CD4-positive, CD25-positive, alpha-beta regulatory T cell (primary cell): ENCODE results near the gene PRR22. TPM values are rescaled to one million over a fixed set of nuclear protein-coding genes. Genes with fewer than 3 reads are reported as not detected.

Source experiments
- ATAC-seq, 2 donors: fragments of 150-1000 bp; cut with Tn5 transposase; one replicate each; pipeline ENCODE4 v1.10.0; 2021; ENCODE audit warnings: low read depth in 2 of 2, moderate number of reproducible peaks in 2 of 2, moderate library complexity in 1 of 2
- DNase-seq, 3 donors: peaks; one replicate each; pipeline versions ENCODE4 v3.0.0 to v3.0.0-alpha.2; 2012 to 2022; ENCODE audit warnings: mixed read lengths in 1 of 3
- H3K27ac ChIP-seq: one replicate; pipeline ENCODE4 v1.7.0; 2013; ENCODE audit warnings: mild to moderate bottlenecking, low read length; ENCODE audit not compliant: insufficient read depth, poor library complexity, severe bottlenecking
- H3K27me3 ChIP-seq: one replicate; pipeline ENCODE4 v1.7.0; 2013; ENCODE audit warnings: low read length; ENCODE audit not compliant: control insufficient read depth, insufficient read depth
- H3K36me3 ChIP-seq: one replicate; pipeline ENCODE4 v1.7.0; 2013; ENCODE audit warnings: mild to moderate bottlenecking, low read length, moderate library complexity; ENCODE audit not compliant: control insufficient read depth, insufficient read depth
- H3K4me1 ChIP-seq: 2 replicates; pipeline ENCODE4 v1.7.0; 2013; ENCODE audit warnings: mild to moderate bottlenecking, low read length; ENCODE audit not compliant: insufficient read depth, control insufficient read depth, poor library complexity, severe bottlenecking
- H3K4me3 ChIP-seq: one replicate; pipeline ENCODE4 v1.7.0; 2013; ENCODE audit warnings: low read depth, mild to moderate bottlenecking, low read length, moderate library complexity
- H3K9me3 ChIP-seq, 2 experiments: 1 replicate in 1 of 2; 2 replicates in 1 of 2; pipeline ENCODE4 v1.7.0; 2013; ENCODE audit warnings: low read length in 2 of 2, mild to moderate bottlenecking in 1 of 2, moderate library complexity in 1 of 2; ENCODE audit not compliant: control insufficient read depth in 2 of 2
- H3K27ac Mint-ChIP-seq, 3 donors: one replicate each; pipeline ENCODE4 v1.8.0; 2020 to 2022; ENCODE audit warnings: mild to moderate bottlenecking in 3 of 3, mixed read lengths in 3 of 3, moderate library complexity in 2 of 3
- H3K27me3 Mint-ChIP-seq: one replicate; pipeline ENCODE4 v1.8.0; 2022; ENCODE audit warnings: mild to moderate bottlenecking, mixed read lengths
- H3K36me3 Mint-ChIP-seq: one replicate; pipeline ENCODE4 v1.8.0; 2020; ENCODE audit warnings: mixed read lengths
- H3K4me1 Mint-ChIP-seq, 4 donors: one replicate each; pipeline ENCODE4 v1.8.0; 2020 to 2022; ENCODE audit warnings: mixed read lengths in 4 of 4, mild to moderate bottlenecking in 1 of 4
- H3K4me3 Mint-ChIP-seq, 4 donors: one replicate each; pipeline ENCODE4 v1.8.0; 2020 to 2022; ENCODE audit warnings: mild to moderate bottlenecking in 4 of 4, mixed read lengths in 4 of 4, moderate library complexity in 3 of 4
- H3K9me3 Mint-ChIP-seq, 7 donors: one replicate each; pipeline ENCODE4 v1.8.0; 2020 to 2022; ENCODE audit warnings: mixed read lengths in 7 of 7, mild to moderate bottlenecking in 3 of 7, moderate library complexity in 2 of 7
- polyA plus RNA-seq, 4 donors: library from polyadenylated mRNA; unstranded; fragments of 300-500 nt; fragmentation: Illumina TruSeq; gene quantifications; one replicate each; pipeline ENCODE4 v1.2.3, GENCODE V29; 2021
- total RNA-seq: library from RNA; stranded (reverse); gene quantifications from one replicate; pipeline ENCODE4 v1.2.3, GENCODE V29; 2022

Gene PRR22
- total and polyA plus RNA-seq, 5 donors from 2014 or later: 3.5 TPM; not detected in 4

DNA sequence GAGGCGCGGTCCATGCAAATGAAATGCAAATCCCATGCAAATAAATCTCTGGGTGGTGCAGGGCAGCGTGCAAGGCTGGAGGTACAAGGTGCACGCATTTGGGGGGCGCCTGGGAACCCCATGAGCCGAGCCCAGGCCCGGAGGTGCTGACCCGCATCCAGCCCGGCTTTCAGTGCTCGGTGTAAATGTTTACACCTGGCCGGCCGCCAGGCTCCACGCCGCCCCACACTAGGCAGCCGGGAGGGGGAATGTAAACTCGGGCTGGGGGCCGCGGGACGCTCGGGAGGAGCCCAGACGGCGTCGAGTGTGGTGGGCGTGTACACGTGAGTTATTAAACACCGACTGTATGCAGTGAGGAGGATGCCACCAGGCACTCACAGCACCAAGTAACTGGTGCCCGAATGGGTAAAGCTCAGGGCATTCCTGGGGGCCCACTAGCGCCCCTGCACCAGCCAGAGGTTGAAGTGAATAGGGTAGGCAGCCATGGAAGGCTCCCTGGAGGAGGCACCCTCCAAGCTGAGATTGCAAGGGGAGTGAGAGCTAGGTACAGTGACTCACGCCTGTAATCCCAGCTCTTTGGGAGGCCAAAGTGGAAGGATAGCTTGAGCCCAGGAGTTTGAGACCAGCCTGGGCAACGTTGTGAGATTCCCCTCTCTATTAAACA, 37.8 kb upstream of the PRR22 start:
- H3K27ac Mint-ChIP-seq: no peak overlapping the region
- Histone ChIP-seq H3K4me1 (no peaks in the 10 kb centered on the region), H3K27ac (no peak overlapping the region), H3K4me3 (no peak overlapping the region), H3K9me3 (no peaks in the 10 kb centered on the region), H3K27me3 (no peaks in the 10 kb centered on the region), H3K36me3 (no peaks in the 10 kb centered on the region)
- H3K27me3 Mint-ChIP-seq: peaks cover 4% of the 10 kb centered on the region
- H3K36me3 Mint-ChIP-seq: no peaks in the 10 kb centered on the region
- DNase-seq (no peak), ATAC-seq (no peak)
- peaks cover 0 to 9% (median 3%) of the 10 kb centered on the region in 4 donors for H3K4me1 Mint-ChIP-seq
- H3K9me3 Mint-ChIP-seq: peaks cover 0 to 5% (median 2%) of the 10 kb centered on the region in 7 donors
- H3K4me3 Mint-ChIP-seq: peak overlapping the region in 1 of 4 donors; percentile 44

DNA sequence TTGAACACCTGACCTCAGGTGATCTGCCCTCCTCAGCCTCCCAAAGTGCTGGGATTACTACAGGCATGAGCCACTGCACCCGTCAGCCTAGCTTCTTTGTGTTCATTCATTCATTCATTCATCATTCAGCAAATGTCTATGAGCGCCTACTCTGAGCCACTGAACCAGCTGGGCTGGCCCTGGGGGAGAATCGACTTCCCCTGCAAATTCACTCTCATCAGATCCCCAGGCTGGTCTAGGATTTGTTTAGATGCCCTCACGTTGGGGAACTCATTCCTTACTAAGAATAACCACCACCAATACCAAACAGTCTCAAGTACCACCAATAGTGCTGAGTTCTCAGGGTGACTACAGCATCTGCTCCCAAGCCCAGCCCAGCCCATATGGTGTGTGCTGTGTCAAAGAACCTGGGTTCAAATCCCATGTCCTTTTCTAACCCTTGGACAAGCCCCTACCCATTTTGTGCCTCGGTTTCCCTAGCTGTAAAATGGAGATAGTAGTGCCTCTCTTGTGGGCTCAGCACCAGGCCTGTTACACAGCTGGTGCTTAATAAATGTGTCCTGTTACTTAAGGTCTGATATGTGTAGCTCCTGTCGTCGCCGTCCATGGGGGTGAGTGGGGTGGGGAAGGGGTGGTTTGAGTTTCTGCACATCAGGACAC, 37.1 kb upstream of the PRR22 start:
- Histone ChIP-seq H3K4me3 (no peak overlapping the region), H3K27me3 (no peaks in the 10 kb centered on the region), H3K27ac (no peak overlapping the region), H3K9me3 (no peaks in the 10 kb centered on the region), H3K4me1 (no peaks in the 10 kb centered on the region), H3K36me3 (no peaks in the 10 kb centered on the region)
- peaks cover 4% of the 10 kb centered on the region for H3K27me3 Mint-ChIP-seq
- no peak for DNase-seq
- no peak for ATAC-seq
- H3K4me1 Mint-ChIP-seq: peaks cover 0 to 2% (median 0%) of the 10 kb centered on the region in 4 donors
- no peaks in the 10 kb centered on the region for H3K36me3 Mint-ChIP-seq
- H3K4me3 Mint-ChIP-seq: no peak overlapping the region
- no peak overlapping the region for H3K27ac Mint-ChIP-seq
- H3K9me3 Mint-ChIP-seq: peaks cover 0 to 5% (median 0%) of the 10 kb centered on the region in 7 donors

DNA sequence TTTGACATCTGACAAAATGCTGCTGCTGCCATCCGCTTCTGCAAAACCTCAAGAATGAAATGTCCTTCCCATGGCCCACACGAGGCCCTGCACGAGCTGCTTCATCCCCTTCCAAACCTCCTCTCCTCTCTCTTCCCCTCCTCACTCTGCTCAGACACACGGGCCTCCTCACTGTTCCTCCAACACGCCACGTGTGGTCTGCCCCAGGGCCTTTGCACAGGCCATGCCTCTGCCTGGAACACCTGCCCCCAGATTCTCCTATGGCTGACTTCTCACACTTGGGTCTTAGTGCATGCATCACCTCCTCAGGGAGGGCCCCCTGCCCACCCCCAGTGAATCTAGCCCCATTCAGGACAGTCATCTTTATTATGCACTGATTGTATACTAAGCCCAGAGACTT, 36.2 kb upstream of the PRR22 start:
- Mint-ChIP-seq H3K4me3 (no peak overlapping the region), H3K36me3 (no peaks in the 10 kb centered on the region), H3K4me1 (no peaks in the 10 kb centered on the region), H3K27ac (peak overlapping the region in 1 of 3 donors; percentile 65), H3K9me3 (peaks cover 0 to 5% (median 0%) of the 10 kb centered on the region in 7 donors), H3K27me3 (peaks cover 8% of the 10 kb centered on the region)
- no peak for ATAC-seq
- H3K4me1 ChIP-seq: no peaks in the 10 kb centered on the region
- no peak overlapping the region for H3K27ac ChIP-seq
- H3K36me3 ChIP-seq: no peaks in the 10 kb centered on the region
- no peak overlapping the region for H3K4me3 ChIP-seq
- no peaks in the 10 kb centered on the region for H3K9me3 ChIP-seq
- no peaks in the 10 kb centered on the region for H3K27me3 ChIP-seq
- DNase-seq: no peak

DNA sequence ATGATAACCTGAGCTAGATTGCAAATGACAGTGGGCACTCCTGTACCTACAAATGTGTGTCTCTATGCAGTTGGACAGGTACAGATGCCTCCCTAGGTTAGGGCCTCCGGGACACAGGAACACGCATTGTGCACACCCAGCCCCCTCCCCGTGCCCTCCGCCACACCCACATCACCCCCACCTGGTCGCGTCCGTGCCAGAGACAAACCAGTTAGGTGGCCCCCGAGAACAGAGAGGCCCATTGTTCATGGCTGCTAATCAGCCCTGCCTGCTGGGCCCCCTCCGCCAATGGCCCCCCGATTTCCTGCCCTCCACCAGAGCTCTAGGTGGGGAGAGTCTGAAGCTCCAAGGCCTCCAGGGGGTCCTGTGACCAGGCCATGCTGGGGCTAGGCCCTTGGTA, 34.0 kb upstream of the PRR22 start:
- no peak overlapping the region for H3K4me3 Mint-ChIP-seq

DNA sequence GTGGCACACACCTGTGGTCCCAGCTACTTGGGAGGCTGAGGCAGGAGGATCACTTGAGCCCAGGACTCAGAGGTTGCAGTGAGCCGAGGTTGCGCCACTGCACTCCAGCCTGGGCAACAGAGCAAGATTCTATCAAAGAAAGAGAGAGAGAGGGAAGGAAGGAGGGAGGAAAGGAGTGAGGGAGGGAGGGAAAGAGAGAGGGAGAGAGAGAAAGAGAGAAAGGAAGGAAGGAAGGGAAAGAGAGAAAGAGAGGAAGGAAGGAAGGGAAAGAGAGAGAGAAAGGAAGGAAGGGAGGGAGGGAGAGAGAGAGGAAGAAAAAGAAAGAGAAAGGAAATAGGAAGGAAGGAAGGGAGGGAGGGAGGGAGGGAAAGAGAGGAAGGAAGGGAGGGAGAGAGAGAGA, 32.7 kb upstream of the PRR22 start:
- no peak overlapping the region for H3K27ac ChIP-seq
- H3K27ac Mint-ChIP-seq: no peak overlapping the region
- peaks cover 8% of the 10 kb centered on the region for H3K27me3 Mint-ChIP-seq
- H3K4me3 Mint-ChIP-seq: no peak overlapping the region
- H3K9me3 Mint-ChIP-seq: peaks cover 0 to 2% (median 0%) of the 10 kb centered on the region in 7 donors
- H3K36me3 Mint-ChIP-seq: no peaks in the 10 kb centered on the region
- DNase-seq: no peak
- no peaks in the 10 kb centered on the region for H3K4me1 ChIP-seq
- no peaks in the 10 kb centered on the region for H3K36me3 ChIP-seq
- H3K27me3 ChIP-seq: no peaks in the 10 kb centered on the region
- no peak overlapping the region for H3K4me3 ChIP-seq
- no peaks in the 10 kb centered on the region for H3K9me3 ChIP-seq
- H3K4me1 Mint-ChIP-seq: no peaks in the 10 kb centered on the region
- ATAC-seq: no peak

More for the DNA sequence above, 34.0 kb upstream of the PRR22 start:
- Mint-ChIP-seq H3K9me3 (peaks cover 0 to 4% (median 0%) of the 10 kb centered on the region in 7 donors), H3K27me3 (peaks cover 8% of the 10 kb centered on the region), H3K4me1 (no peaks in the 10 kb centered on the region), H3K36me3 (no peaks in the 10 kb centered on the region), H3K27ac (no peak overlapping the region)
- H3K27me3 ChIP-seq: no peaks in the 10 kb centered on the region
- H3K27ac ChIP-seq: no peak overlapping the region
- no peaks in the 10 kb centered on the region for H3K4me1 ChIP-seq
- H3K36me3 ChIP-seq: no peaks in the 10 kb centered on the region
- H3K4me3 ChIP-seq: no peak overlapping the region
- DNase-seq: no peak
- no peak for ATAC-seq
- H3K9me3 ChIP-seq: no peaks in the 10 kb centered on the region

DNA sequence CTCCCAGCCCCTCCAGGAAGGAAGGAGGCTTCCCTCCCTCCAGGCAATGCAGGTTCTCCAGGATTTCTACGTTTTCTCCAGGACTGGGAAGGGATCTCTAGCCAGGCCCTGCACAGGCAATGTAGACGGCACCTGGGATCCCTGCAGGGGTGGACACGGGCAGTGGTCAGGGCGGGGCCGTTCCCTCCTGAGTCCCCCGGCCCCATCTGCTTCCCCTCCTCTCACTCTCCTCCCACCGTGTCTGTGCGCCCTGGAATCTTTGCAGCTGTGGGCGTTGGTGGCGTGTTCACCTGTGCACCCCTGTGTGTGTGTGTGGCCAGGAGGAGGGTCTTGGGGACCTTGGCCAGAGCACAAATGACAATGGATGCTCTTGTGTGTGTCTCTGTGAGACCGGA, 30.3 kb upstream of the PRR22 start:
- no peak overlapping the region for H3K27ac ChIP-seq
- Mint-ChIP-seq H3K36me3 (no peaks in the 10 kb centered on the region), H3K4me3 (no peak overlapping the region), H3K9me3 (no peaks in the 10 kb centered on the region), H3K27ac (peak overlapping the region in 1 of 3 donors; percentile 59), H3K27me3 (peaks cover 4% of the 10 kb centered on the region), H3K4me1 (no peaks in the 10 kb centered on the region)
- H3K36me3 ChIP-seq: no peaks in the 10 kb centered on the region
- no peaks in the 10 kb centered on the region for H3K4me1 ChIP-seq
- no peak for DNase-seq
- ATAC-seq: no peak
- no peak overlapping the region for H3K4me3 ChIP-seq
- no peaks in the 10 kb centered on the region for H3K27me3 ChIP-seq
- no peaks in the 10 kb centered on the region for H3K9me3 ChIP-seq

DNA sequence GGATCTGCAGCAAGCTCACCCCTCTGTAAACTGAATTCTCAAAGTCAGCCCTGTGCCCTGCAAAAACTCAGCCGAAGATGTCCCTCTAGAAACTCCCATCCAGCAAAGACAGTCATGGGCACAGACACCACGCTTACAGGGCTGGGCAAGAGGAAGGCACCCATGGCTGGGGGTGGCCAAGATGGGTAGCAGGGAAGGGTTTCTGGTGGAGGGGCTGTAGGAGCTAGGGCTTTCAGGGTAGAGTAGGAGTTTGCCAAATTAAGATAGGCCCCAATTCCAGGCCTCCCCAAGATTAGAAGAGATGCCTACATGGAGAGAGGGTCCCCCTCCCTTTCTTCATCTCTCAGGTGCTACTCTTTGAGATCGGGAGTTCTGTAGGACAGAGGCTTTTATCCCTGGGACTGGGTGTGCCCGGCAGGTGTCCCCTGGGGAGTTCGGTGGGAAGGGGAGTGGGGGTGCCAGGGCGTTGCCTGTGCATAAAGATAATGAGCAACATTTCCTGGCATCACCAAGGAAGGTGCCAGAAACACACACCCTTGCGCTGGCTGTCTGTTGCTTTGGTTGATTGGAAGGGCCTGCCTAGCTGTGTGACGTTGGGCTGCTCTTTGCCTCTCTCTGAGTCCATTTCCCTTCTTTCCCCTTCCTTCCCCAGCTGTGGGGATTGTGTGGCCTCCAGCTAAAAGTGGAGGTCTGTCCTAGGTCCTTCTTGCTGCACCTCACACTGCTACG, 29.7 kb upstream of the PRR22 start:
- Histone ChIP-seq H3K27ac (no peak overlapping the region), H3K36me3 (no peaks in the 10 kb centered on the region), H3K9me3 (no peaks in the 10 kb centered on the region), H3K27me3 (no peaks in the 10 kb centered on the region), H3K4me1 (no peaks in the 10 kb centered on the region), H3K4me3 (no peak overlapping the region)
- ATAC-seq (no peak), DNase-seq (no peak)
- peaks cover 4% of the 10 kb centered on the region for H3K27me3 Mint-ChIP-seq
- no peaks in the 10 kb centered on the region for H3K4me1 Mint-ChIP-seq
- no peak overlapping the region for H3K4me3 Mint-ChIP-seq
- peak overlapping the region in 1 of 3 donors; percentile 59 for H3K27ac Mint-ChIP-seq
- no peaks in the 10 kb centered on the region for H3K36me3 Mint-ChIP-seq
- H3K9me3 Mint-ChIP-seq: peaks cover 0 to 1% (median 0%) of the 10 kb centered on the region in 7 donors
